ENCODE measurements around the gene ARHGAP26.

Gene ARHGAP26

DNA sequence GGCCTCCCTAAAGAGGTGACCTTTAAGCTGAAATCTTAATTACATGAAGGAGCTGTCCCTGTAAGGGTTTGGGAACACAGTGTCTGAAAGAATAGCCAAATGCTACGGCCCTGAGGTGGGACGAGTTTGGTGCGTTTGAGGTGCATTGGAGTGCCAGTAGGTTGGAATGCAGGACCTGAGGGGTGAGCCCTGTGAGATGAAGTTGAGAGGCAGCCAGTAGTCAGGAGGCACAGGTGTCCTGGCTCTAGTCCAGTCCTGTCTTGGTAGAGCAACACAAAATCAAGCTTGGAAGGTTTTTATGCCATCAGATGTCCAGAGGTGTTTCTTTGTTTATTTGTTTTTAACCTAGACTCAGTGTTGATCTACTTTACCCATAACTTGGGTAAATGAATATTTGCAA, 108.5 kb downstream of the ARHGAP26 start:
- TF ChIP-seq, protein P1, sequence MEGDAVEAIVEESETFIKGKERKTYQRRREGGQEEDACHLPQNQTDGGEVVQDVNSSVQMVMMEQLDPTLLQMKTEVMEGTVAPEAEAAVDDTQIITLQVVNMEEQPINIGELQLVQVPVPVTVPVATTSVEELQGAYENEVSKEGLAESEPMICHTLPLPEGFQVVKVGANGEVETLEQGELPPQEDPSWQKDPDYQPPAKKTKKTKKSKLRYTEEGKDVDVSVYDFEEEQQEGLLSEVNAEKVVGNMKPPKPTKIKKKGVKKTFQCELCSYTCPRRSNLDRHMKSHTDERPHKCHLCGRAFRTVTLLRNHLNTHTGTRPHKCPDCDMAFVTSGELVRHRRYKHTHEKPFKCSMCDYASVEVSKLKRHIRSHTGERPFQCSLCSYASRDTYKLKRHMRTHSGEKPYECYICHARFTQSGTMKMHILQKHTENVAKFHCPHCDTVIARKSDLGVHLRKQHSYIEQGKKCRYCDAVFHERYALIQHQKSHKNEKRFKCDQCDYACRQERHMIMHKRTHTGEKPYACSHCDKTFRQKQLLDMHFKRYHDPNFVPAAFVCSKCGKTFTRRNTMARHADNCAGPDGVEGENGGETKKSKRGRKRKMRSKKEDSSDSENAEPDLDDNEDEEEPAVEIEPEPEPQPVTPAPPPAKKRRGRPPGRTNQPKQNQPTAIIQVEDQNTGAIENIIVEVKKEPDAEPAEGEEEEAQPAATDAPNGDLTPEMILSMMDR (IDR thresholded peaks at IDR 0.05; ENCODE audit: borderline replicate concordance, insufficient read depth, low read depth, low read length): no peak
- no peak overlapping the region for H3K4me3 ChIP-seq (ENCODE audit: low read depth, low read length)

DNA sequence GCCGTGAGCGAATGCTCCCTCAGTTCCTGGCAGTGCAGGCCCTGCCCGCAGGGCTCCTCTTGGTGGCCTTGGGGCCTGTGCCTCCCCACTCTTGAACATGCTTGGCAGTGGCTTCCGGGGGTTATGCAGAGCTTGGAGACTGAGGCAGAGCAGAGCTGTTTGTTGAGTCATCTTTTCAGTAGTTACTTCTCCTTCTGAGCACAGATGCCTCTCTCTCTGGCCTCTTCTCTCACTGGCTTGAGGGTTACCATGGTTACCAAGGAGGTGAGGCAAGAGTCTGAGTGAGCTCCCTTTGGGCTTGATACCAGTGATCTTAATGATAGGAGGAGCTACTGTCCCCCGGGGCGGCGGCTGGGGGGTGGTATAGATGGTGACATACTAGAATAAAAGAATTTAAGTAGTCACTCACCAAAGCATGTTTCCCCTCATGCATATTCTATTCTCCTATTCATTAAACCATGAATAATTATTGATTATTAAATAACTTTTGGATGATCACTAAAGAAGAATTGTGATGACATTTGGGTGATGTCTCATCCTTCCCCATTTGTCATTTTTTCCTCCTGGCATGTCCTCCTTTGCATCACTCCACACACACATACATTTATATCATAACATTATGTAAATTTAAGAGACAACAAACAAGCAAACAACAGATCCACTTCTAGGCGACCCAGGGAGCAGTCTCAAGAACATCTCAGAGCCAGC, 111.1 kb downstream of the ARHGAP26 start:
- no peak overlapping the region for H3K4me3 ChIP-seq (ENCODE audit: low read depth, low read length)
- TF ChIP-seq, protein P1 (IDR thresholded peaks at IDR 0.05; ENCODE audit: borderline replicate concordance, insufficient read depth, low read depth, low read length): no peak

DNA sequence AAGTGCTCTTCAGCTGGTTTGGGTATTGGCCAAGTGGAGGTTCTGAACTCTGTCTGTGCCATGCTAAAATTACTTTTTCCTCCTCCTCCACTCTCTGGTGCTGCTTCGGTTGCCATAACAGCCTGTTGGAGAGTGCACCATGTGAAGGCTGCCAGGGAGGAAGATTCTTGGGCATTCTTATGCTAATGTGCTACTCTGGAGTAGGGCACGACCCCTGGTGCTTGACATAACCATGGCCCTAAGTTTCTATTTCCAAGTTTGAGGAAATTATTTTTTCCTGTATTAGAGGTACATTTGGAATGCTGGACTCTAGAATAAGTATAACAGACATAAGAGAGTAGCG, 111.6 kb downstream of the ARHGAP26 start:
- TF ChIP-seq, protein P1 (IDR thresholded peaks at IDR 0.05; ENCODE audit: borderline replicate concordance, insufficient read depth, low read depth, low read length): no peak
- no peak overlapping the region for H3K4me3 ChIP-seq (ENCODE audit: low read depth, low read length)

DNA sequence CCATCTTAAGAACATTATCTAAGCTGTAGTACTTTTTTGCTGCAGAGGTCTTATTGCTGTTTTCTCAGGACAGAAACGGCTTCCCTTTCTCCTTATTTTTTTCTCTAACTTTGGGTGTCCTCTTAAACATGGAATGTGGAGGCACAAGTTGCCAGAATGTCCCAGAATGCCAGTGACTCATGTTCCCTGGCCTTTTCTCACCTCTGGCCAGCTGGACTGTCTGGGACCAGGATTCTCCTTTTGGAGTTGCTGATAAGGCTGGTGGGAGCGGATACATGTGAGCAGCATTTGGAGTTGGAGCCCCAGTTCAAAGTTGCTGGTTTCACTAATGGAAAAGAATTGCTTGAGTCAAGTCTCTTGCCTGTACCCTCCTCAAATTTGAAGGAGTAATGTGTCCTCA, 112.8 kb downstream of the ARHGAP26 start:
- no peak overlapping the region for H3K4me3 ChIP-seq (ENCODE audit: low read depth, low read length)

DNA sequence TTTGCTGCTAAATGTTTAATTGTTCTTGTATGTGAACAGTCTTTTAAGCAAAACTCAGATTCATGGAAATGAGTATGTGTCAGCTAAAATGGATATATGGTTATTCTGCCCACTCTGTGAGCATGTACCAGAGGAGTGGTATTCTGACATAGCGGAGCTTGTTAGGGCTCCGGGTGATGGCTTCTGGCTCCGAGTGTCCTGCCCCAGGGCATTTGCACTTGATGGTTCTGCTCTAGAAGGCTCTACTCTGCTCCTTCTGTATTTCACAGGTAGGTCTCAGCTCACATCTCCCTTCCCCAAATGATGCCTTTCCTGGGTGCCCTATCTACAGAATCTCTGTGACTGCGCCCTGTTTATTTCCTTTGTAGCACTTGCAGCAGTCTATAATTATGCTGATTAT, 113.3 kb downstream of the ARHGAP26 start:
- no peak overlapping the region for H3K4me3 ChIP-seq (ENCODE audit: low read depth, low read length)
- TF ChIP-seq, protein P1 (IDR thresholded peaks at IDR 0.05; ENCODE audit: borderline replicate concordance, insufficient read depth, low read depth, low read length): no peak

More for the DNA sequence above, 112.8 kb downstream of the ARHGAP26 start:
- TF ChIP-seq, protein P1 (IDR thresholded peaks at IDR 0.05; ENCODE audit: borderline replicate concordance, insufficient read depth, low read depth, low read length): no peak

DNA sequence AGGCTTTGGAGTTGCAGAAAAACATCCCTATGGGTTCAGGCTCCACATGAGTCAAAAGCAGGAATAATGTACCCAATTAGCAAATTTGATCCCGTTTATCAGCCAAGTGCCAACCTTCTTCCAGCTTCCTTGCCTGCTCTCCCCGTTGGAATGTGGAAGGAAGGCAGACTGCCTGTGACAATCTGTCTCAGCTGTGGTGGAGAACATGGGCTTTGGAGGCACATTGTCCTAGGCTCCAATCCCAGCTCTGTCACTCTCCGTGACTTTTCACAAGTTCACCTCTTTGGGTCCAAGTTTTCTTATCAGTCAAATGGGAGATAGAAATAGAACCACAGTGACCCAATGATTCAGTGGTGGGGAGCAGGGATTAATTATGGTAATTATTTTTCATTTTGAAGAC, 113.9 kb downstream of the ARHGAP26 start:
- TF ChIP-seq, protein P1 (IDR thresholded peaks at IDR 0.05; ENCODE audit: borderline replicate concordance, insufficient read depth, low read depth, low read length): no peak
- H3K4me3 ChIP-seq (ENCODE audit: low read depth, low read length): no peak overlapping the region

DNA sequence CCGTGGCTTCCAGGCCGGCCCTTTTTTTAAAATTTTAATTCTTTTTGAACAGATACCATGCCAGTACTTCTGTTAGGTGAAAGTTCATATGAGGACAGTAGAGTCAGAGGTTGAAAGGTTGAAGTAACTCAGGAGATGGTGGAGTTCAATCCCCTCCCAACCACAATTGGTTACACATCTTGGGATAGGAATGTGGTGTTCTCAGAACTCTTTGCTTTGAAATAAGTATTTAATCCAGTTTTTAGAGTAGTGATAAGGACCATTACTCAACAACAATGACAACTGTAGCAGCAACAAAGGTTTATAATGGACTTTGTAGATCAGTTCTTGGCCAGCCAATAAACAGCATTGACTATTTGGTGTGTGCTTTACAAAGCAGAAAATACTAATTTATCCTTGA, 116.0 kb downstream of the ARHGAP26 start:
- no peak overlapping the region for H3K4me3 ChIP-seq (ENCODE audit: low read depth, low read length)
- TF ChIP-seq, protein P1 (IDR thresholded peaks at IDR 0.05; ENCODE audit: borderline replicate concordance, insufficient read depth, low read depth, low read length): no peak
